PC-3 (cell line): Measurements from ENCODE around the gene TMEM41B. TPM values are rescaled to one million over a fixed set of nuclear protein-coding genes. Genes with fewer than 3 reads are reported as not detected.
"Not testable (repeated sequence)": the region's sequence is repeated elsewhere in the genome, so short reads cannot be mapped to it uniquely, and the experiment has no call there.

Source experiments
- ATAC-seq: fragments of 200-7000 bp; cut with Tn5 transposase; 2 replicates; pipeline ENCODE4 v1.9.1; 2020; ENCODE audit warnings: mild to moderate bottlenecking, moderate library complexity
- BruUV-seq: library from RNA; stranded (reverse); fragments of 400-500 nt; replicated peaks from 2 replicates; lab custom pipeline; 2021; lab: Mats Ljungman, UMichigan
- CTCF ChIA-PET: fragments of 300-600 bp; sonication (Branson Sonifier 250); formaldehyde crosslinking; loops from one replicate; lab custom pipeline; 2022; ENCODE audit warnings: antibody characterized with exemption; lab: Charles Lee
- POLR2A ChIA-PET: fragments of 300-600 bp; sonication (Branson Sonifier 250); formaldehyde crosslinking; loops from one replicate; lab custom pipeline; 2022; ENCODE audit warnings: antibody characterized with exemption; ENCODE audit not compliant: unreplicated experiment; lab: Charles Lee
- DNase-seq: peaks from one replicate; pipeline ENCODE4 v3.0.0-alpha.2; 2015
- H2AFZ ChIP-seq: fragments of 300-600 bp; sonication (generic); 2 replicates; pipeline ENCODE4 v1.6.0; 2016; ENCODE audit warnings: antibody characterized with exemption, low read length
- H3F3A ChIP-seq: fragments of 300-600 bp; sonication (generic); one replicate; pipeline ENCODE4 v1.6.0; 2017; ENCODE audit warnings: antibody characterized with exemption, low read length, control low read depth, mild to moderate bottlenecking; ENCODE audit not compliant: unreplicated experiment
- H3K27ac ChIP-seq: fragments of 300-600 bp; sonication (generic); 2 replicates; pipeline ENCODE4 v1.5.1; 2016; ENCODE audit warnings: mild to moderate bottlenecking, low read length
- H3K27me3 ChIP-seq: fragments of 300-600 bp; sonication (generic); 2 replicates; pipeline ENCODE4 v1.6.1; 2016; ENCODE audit warnings: low read length, mixed read lengths
- H3K36me3 ChIP-seq: fragments of 300-600 bp; sonication (generic); 2 replicates; pipeline ENCODE4 v1.6.1; 2016; ENCODE audit warnings: low read depth, mixed run types, low read length, mixed read lengths
- H3K4me1 ChIP-seq: fragments of 300-600 bp; sonication (generic); 2 replicates; pipeline ENCODE4 v1.5.1; 2016; ENCODE audit warnings: low read length; ENCODE audit not compliant: insufficient read depth
- H3K4me2 ChIP-seq: fragments of 300-600 bp; sonication (generic); 2 replicates; pipeline ENCODE4 v1.6.0; 2016; ENCODE audit warnings: low read length
- H3K4me3 ChIP-seq: fragments of 300-600 bp; sonication (generic); 2 replicates; pipeline ENCODE4 v1.5.1; 2016; ENCODE audit warnings: mild to moderate bottlenecking, low read length, mixed read lengths
- H3K79me2 ChIP-seq: fragments of 300-600 bp; sonication (generic); 2 replicates; pipeline ENCODE4 v1.6.1; 2017; ENCODE audit warnings: low read length, mixed read lengths
- H3K9ac ChIP-seq: fragments of 300-600 bp; sonication (generic); 2 replicates; pipeline ENCODE4 v1.6.0; 2016; ENCODE audit warnings: mild to moderate bottlenecking, low read length
- H3K9me2 ChIP-seq: fragments of 300-600 bp; sonication (generic); replicated peaks from 2 replicates; pipeline ENCODE4 v1.6.1; 2016; ENCODE audit warnings: mixed run types, low read length, mixed read lengths
- H3K9me3 ChIP-seq: fragments of 300-600 bp; sonication (generic); 2 replicates; pipeline ENCODE4 v1.6.1; 2016; ENCODE audit warnings: low read length, mixed read lengths
- H4K20me1 ChIP-seq: fragments of 300-600 bp; sonication (generic); 2 replicates; pipeline ENCODE4 v1.6.1; 2016; ENCODE audit warnings: low read length, mixed read lengths
- CTCF ChIP-seq: fragments of 300-600 bp; sonication (generic); conservative IDR thresholded peaks from 2 replicates; pipeline ENCODE4 v1.5.1; 2017; ENCODE audit warnings: antibody characterized with exemption, low read depth, mild to moderate bottlenecking, low read length
- EZH2 ChIP-seq: fragments of 300-600 bp; sonication (generic); IDR thresholded peaks from one replicate; pipeline ENCODE4 v1.6.1; 2017; ENCODE audit warnings: antibody characterized with exemption, mild to moderate bottlenecking, low read length; ENCODE audit not compliant: unreplicated experiment
- EZH2phosphoT487 ChIP-seq: fragments of 300-600 bp; sonication (generic); IDR thresholded peaks from 2 replicates; pipeline ENCODE4 v1.6.1; 2018; ENCODE audit warnings: mild to moderate bottlenecking, antibody characterized with exemption, low read length, borderline replicate concordance
- intact Hi-C: fragments of 100-400 bp; cut with micrococcal nuclease; formaldehyde crosslinking; loops from 2 replicates; pipeline ENCODE4 v1.9.0; 2023
- total RNA-seq: library from RNA; depleted of rRNA; stranded (reverse); fragments of >200 nt; gene quantifications from 2 replicates; pipeline ENCODE4 v1.2.3, GENCODE V29; 2014

TMEM41B gene
- total RNA-seq, 1 experiment from 2014 or later = 87.6 TPM

DNA sequence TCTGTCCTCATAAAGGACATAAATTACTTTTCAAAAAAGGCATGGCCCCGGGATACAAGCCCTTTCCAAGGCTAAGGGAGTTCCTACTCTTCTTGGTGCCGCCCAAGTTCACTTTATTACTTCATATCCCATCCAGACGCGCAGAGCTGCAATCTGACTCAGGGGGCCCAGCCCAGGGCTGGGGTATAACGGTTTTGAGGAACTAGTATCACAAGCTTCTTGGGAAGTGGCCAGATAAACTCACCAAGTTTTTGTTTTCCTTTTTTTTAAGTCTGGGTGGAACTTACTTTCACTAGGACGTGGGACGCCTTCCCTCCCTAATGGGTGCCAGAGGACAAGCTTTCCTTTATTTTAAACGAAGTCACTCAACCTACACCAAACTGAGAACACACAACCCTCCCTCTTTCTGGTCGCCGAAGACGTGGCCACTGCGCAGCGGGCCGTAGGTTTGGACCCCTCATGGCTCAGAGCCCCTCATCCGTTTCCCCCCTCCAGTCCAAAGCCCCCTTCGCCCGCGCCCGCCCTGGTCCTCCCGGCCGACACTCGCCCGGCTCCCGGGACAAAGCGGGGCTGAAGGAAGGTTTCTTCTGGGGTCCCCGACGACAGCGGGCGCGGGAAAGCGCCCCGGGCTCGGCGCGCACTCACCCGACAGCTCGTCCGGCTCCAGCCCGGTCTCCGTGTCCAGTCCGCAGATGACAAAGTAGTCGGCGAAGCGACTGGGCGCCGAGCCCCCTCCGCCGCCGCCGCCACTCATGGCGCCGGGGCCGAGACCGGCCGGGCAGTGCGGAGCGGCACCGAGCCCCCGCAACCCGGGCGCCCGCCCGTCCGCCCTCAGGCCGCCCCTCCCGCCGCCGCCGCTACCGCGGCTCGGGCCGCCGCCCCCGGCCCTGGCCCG is 49.8 kb downstream of the TMEM41B start:
- Histone ChIP-seq H3K36me3 (no peaks in the 10 kb centered on the region), H4K20me1 (no peaks in the 10 kb centered on the region), H3K9me2 (no peaks in the 10 kb centered on the region), H3F3A (no peaks in the 10 kb centered on the region), H3K27me3 (no peaks in the 10 kb centered on the region), H3K27ac (no peak overlapping the region), H3K4me1 (no peaks in the 10 kb centered on the region; the same call in 1 of the 2 replicates), H3K9ac (peak overlapping the region; percentile 79), H3K4me3 (peak overlapping the region; percentile 80), H3K79me2 (peaks cover 52% of the 10 kb centered on the region), H3K4me2 (peak overlapping the region; percentile 84), H2AFZ (peak overlapping the region; percentile 80), H3K9me3 (no peaks in the 10 kb centered on the region)
- DNase-seq (peak; percentile 53), ATAC-seq (peak; percentile 56)
- POLR2A ChIA-PET = interaction anchor here (0.6 to 1.1 kb wide), 3 partner anchors 8 to 49 kb away, joined by 3 to 4 read pairs (median 3); no protein-coding TSS in a partner anchor
- BruUV-seq = TSS peak; percentile 76
- TF ChIP-seq EZH2 = no peak
- no peak for TF ChIP-seq EZH2phosphoT487
- no peak for TF ChIP-seq CTCF
- CTCF ChIA-PET = interaction anchor here (0.6 to 0.7 kb wide), 2 partner anchors 121 to 350 kb away, joined by 3 to 13 read pairs; no protein-coding TSS in a partner anchor
- intact Hi-C loops = loop anchor here (10.0 kb wide), 1 partner anchor 100 kb away; no protein-coding TSS in a partner anchor

DNA sequence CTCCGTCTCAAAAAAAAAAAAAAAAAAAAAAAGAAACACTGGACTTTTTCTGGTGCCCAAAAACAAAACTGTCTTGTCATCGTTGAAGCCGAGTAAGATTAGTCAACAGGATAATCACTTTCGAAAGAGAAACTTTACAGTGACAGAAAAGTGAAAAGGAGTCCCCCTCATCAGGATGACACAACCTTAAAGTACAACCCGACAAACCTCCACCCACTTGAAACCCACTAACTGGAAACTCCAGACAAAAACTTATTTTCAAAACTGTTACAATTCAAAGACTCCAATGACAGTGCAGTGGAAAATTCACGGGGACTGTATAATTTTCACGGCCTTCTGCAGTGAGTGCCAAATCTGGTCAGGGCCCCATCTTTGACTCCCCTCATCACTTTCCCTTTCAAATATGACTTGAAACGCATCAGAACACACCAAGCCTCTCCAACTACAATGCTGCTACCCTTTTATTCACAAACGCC is 50.5 kb downstream of the TMEM41B start:
- ChIA-PET POLR2A (interaction anchor here (0.6 to 1.1 kb wide), 3 partner anchors 9 to 50 kb away, joined by 3 to 4 read pairs (median 3); no protein-coding TSS in a partner anchor), CTCF (interaction anchor here (0.6 kb wide), 1 partner anchor 122 kb away, joined by 3 read pairs; no protein-coding TSS in a partner anchor)
- H3K9me3 ChIP-seq = no peaks in the 10 kb centered on the region
- intact Hi-C loops = loop anchor here (10.0 kb wide), 1 partner anchor 99 kb away; no protein-coding TSS in a partner anchor
- H3K4me1 ChIP-seq = no peaks in the 10 kb centered on the region; the same call in 1 of the 2 replicates
- H4K20me1 ChIP-seq = no peaks in the 10 kb centered on the region
- H3K4me3 ChIP-seq = peak overlapping the region; percentile 73
- H2AFZ ChIP-seq = peak overlapping the region; percentile 80
- no peak overlapping the region for H3K27ac ChIP-seq
- peaks cover 59% of the 10 kb centered on the region for H3K79me2 ChIP-seq
- H3K4me2 ChIP-seq = peak overlapping the region; percentile 84
- H3K9ac ChIP-seq = peak overlapping the region; percentile 79
- no TSS peak for BruUV-seq
- no peaks in the 10 kb centered on the region for H3K27me3 ChIP-seq
- ATAC-seq (peak; percentile 1), DNase-seq (no peak)
- no peaks in the 10 kb centered on the region for H3K9me2 ChIP-seq
- TF ChIP-seq EZH2 (no peak), EZH2phosphoT487 (no peak), CTCF (no peak)
- no peaks in the 10 kb centered on the region for H3F3A ChIP-seq
- no peaks in the 10 kb centered on the region for H3K36me3 ChIP-seq

DNA sequence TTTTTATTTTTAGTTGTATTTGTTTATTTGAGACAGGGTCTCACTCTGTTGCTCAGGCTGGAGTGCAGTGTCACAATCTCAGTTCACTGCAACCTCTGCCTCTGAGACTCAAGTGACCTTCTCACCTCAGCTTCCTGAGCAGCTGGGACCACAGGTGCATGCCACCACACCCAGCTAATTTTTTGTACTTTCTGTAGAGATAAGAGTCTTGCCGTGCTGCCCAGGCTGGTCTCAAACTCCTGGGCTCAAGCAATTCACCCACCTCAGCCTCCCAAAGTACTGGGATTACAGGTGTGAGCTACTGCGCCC is 53.6 kb downstream of the TMEM41B start:
- CTCF ChIA-PET, H3K4me2 ChIP-seq, H3F3A ChIP-seq, DNase-seq, H3K9me2 ChIP-seq, POLR2A ChIA-PET, H4K20me1 ChIP-seq, H3K9ac ChIP-seq, H3K27me3 ChIP-seq, H3K4me3 ChIP-seq, H3K27ac ChIP-seq, H2AFZ ChIP-seq, H3K9me3 ChIP-seq, ATAC-seq, H3K36me3 ChIP-seq, BruUV-seq, H3K4me1 ChIP-seq: not testable (repeated sequence)
- intact Hi-C loops = loop anchor here (10.0 kb wide), 1 partner anchor 96 kb away; no protein-coding TSS in a partner anchor
- peaks cover 76% of the 10 kb centered on the region for H3K79me2 ChIP-seq
